SK-N-SH (cell line): ENCODE results near the gene DCAF8. TPM values are rescaled to one million over a fixed set of nuclear protein-coding genes. Genes with fewer than 3 reads are reported as not detected.

Source experiments
- CTCF ChIA-PET: fragments of 300-600, 350-600 bp; formaldehyde crosslinking; extraction: SDS; loops from one replicate; lab custom pipeline; 2021; lab: Yijun Ruan, JAX
- POLR2A ChIA-PET: fragments of 350-600 bp; sonication (Branson Sonifier 250); formaldehyde crosslinking; extraction: SDS; loops from one replicate; lab custom pipeline; 2020; ENCODE audit warnings: antibody characterized with exemption, inconsistent platforms; lab: Yijun Ruan, JAX
- DNase-seq: peaks from one replicate; pipeline ENCODE4 v3.0.0; 2012
- H2AFZ ChIP-seq: fragments of 200-600 bp; sonication (generic); 2 replicates; pipeline ENCODE4 v1.8.1; 2016; ENCODE audit warnings: antibody characterized with exemption, mild to moderate bottlenecking, low read depth
- H3F3A ChIP-seq: fragments of 200-600 bp; sonication (generic); replicated peaks from 2 replicates; pipeline ENCODE3; 2016; ENCODE audit warnings: antibody characterized with exemption, mild to moderate bottlenecking; ENCODE audit not compliant: insufficient read depth
- H3K27ac ChIP-seq, 2 experiments: fragments of 200-500 bp in 1 of 2; fragments of 200-600 bp in 1 of 2; sonication (Bioruptor generic) in 1 of 2; sonication (generic), shearing (Covaris generic) in 1 of 2; 2 replicates each; pipeline versions ENCODE4 v1.5.1 to v1.6.1; 2014 to 2016; ENCODE audit warnings: low read depth in 2 of 2, inconsistent platforms in 1 of 2, low read length in 1 of 2, mild to moderate bottlenecking in 1 of 2, mixed read lengths in 1 of 2
- H3K27me3 ChIP-seq: fragments of 200-600 bp; sonication (generic), shearing (Covaris generic); 2 replicates; pipeline ENCODE4 v1.6.1; 2016; ENCODE audit warnings: mixed run types; ENCODE audit not compliant: insufficient read depth
- H3K36me3 ChIP-seq, 2 experiments: fragments of 200-500 bp in 1 of 2; fragments of 200-600 bp in 1 of 2; sonication (Bioruptor generic) in 1 of 2; sonication (generic) in 1 of 2; replicated peaks in 1 of 2; 2 replicates each; pipeline versions ENCODE3 to v1.5.1; 2014 to 2016; ENCODE audit warnings: low read length in 1 of 2, mild to moderate bottlenecking in 1 of 2; ENCODE audit not compliant: insufficient read depth in 2 of 2, control insufficient read depth in 1 of 2
- H3K4me1 ChIP-seq, 2 experiments: fragments of 200-500 bp in 1 of 2; fragments of 200-600 bp in 1 of 2; sonication (Bioruptor generic) in 1 of 2; sonication (generic), shearing (Covaris generic) in 1 of 2; 2 replicates each; pipeline versions ENCODE4 v1.5.1 to v1.6.1; 2014 to 2016; ENCODE audit warnings: low read depth in 1 of 2, low read length in 1 of 2, mixed run types in 1 of 2; ENCODE audit not compliant: insufficient read depth in 2 of 2, control insufficient read depth in 1 of 2
- H3K4me2 ChIP-seq: fragments of 200-600 bp; sonication (generic), shearing (Covaris generic); 2 replicates; pipeline ENCODE4 v1.6.1; 2017; ENCODE audit warnings: mixed run types
- H3K4me3 ChIP-seq, 2 experiments: fragments of 200-500 bp in 1 of 2; fragments of 200-600 bp in 1 of 2; sonication (Bioruptor generic) in 1 of 2; sonication (generic), shearing (Covaris generic) in 1 of 2; 2 replicates each; pipeline versions ENCODE4 v1.5.1 to v1.8.1; 2014 to 2016; ENCODE audit warnings: low read depth in 2 of 2, inconsistent platforms in 1 of 2, low read length in 1 of 2, mild to moderate bottlenecking in 1 of 2, mixed read lengths in 1 of 2, moderate library complexity in 1 of 2
- H3K79me2 ChIP-seq: fragments of 200-600 bp; sonication (generic); 2 replicates; pipeline ENCODE4 v1.8.1; 2017; ENCODE audit warnings: mild to moderate bottlenecking; ENCODE audit not compliant: insufficient read depth
- H3K9ac ChIP-seq: fragments of 200-600 bp; sonication (generic); 2 replicates; pipeline ENCODE4 v1.6.1; 2017; ENCODE audit warnings: mixed run types
- H3K9me2 ChIP-seq: fragments of 200-600 bp; sonication (generic); 2 replicates; pipeline ENCODE4 v1.6.1; 2017; ENCODE audit warnings: mixed run types
- H3K9me3 ChIP-seq: fragments of 200-600 bp; sonication (generic); 2 replicates; pipeline ENCODE4 v1.6.1; 2017; ENCODE audit warnings: mixed run types, mild to moderate bottlenecking, moderate library complexity
- H4K20me1 ChIP-seq: fragments of 200-600 bp; sonication (generic); 2 replicates; pipeline ENCODE4 v1.6.1; 2017; ENCODE audit warnings: mild to moderate bottlenecking, mixed run types; ENCODE audit not compliant: insufficient read depth
- CHD2 ChIP-seq: fragments of 150-350 bp; IDR thresholded peaks from 2 replicates; pipeline ENCODE4 v1.6.1; 2018; ENCODE audit warnings: low read length; ENCODE audit not compliant: partially characterized antibody
- EP300 ChIP-seq, 2 experiments: IDR thresholded peaks; 2 replicates each; pipeline versions ENCODE4 v1.4.0 to v1.6.1; 2012; ENCODE audit warnings: borderline replicate concordance in 1 of 2, low read depth in 1 of 2, low read length in 1 of 2
- FOXM1 ChIP-seq: IDR thresholded peaks from 2 replicates; pipeline ENCODE4 v1.4.0; 2012; ENCODE audit warnings: low read depth, mild to moderate bottlenecking
- GABPA ChIP-seq: IDR thresholded peaks from 2 replicates; pipeline ENCODE4 v1.4.0; 2012; ENCODE audit warnings: low read depth, mild to moderate bottlenecking
- GATA2 ChIP-seq: sonication (generic); formaldehyde crosslinking; IDR thresholded peaks from 2 replicates; pipeline ENCODE4 v1.5.0; 2020; ENCODE audit warnings: mild to moderate bottlenecking, missing genetic modification reagents
- JUND ChIP-seq: IDR thresholded peaks from 2 replicates; pipeline ENCODE4 v1.4.0; 2012
- NFIC ChIP-seq: IDR thresholded peaks from 2 replicates; pipeline ENCODE4 v1.4.0; 2012; ENCODE audit warnings: borderline replicate concordance
- NRF1 ChIP-seq: IDR thresholded peaks from 2 replicates; pipeline ENCODE4 v1.6.1; 2012; ENCODE audit warnings: low read depth, mild to moderate bottlenecking, low read length
- RAD21 ChIP-seq: IDR thresholded peaks from 2 replicates; pipeline ENCODE4 v1.6.1; 2012; ENCODE audit warnings: mild to moderate bottlenecking, low read length
- RCOR1 ChIP-seq: fragments of 150-350 bp; IDR thresholded peaks from 2 replicates; pipeline ENCODE4 v1.6.1; 2017; ENCODE audit warnings: antibody characterized with exemption, low read length
- SMC3 ChIP-seq: IDR thresholded peaks from 2 replicates; pipeline ENCODE4 v1.6.1; 2012; ENCODE audit warnings: low read depth, low read length, improper control_type of control experiment
- WGBS: methylation state at CpG from one replicate; pipeline ENCODE4 v1.1.6; 2017; ENCODE audit warnings: low lambda C conversion rate; 5-methylcytosine and 5-hydroxymethylcytosine counted together
- polyA plus RNA-seq, 3 experiments: library from polyadenylated mRNA; depleted of rRNA; stranded (reverse); fragments of >200 nt; gene quantifications; 2 replicates each; pipeline ENCODE4 v1.2.3, GENCODE V29; 2012
- TF ChIP-seq, protein P1 (sequence below): fragments of 150-350 bp; IDR thresholded peaks from 2 replicates; pipeline ENCODE4 v1.6.1; 2017; ENCODE audit warnings: antibody characterized with exemption, low read length, low read depth, borderline replicate concordance
- TF ChIP-seq, protein P2 (sequence below): IDR thresholded peaks from 2 replicates; pipeline ENCODE4 v1.6.1; 2012; ENCODE audit warnings: mild to moderate bottlenecking, low read depth, low read length, moderate library complexity
- TF ChIP-seq, protein P3 (sequence below): IDR thresholded peaks from 2 replicates; pipeline ENCODE4 v1.4.0; 2012; ENCODE audit warnings: low read depth

DCAF8 gene
- polyA plus RNA-seq, 1 of the 3 experiments (the other 2 are of a cell fraction), result 108 TPM

DNA sequence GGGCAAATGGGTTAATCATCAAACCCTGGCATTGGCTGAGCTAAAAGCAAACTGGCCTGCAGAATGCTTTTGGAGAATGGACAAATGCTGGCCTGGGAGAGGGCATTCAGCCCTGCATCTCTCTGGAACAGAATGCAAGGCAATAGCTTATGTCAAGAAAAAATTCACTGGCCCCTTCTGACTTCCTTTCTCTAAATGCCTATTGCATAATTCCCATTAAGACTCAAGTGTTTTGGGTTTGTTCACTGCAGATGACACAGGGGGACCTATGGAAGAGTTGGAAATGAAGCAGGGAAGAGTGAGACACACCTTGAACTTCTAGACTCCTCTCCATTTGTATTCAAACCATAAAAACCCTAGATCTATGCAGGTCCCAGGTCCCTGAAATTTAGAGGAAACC, 41.3 kb downstream of the DCAF8 start:
- Histone ChIP-seq H3K9me2 (no peaks in the 10 kb centered on the region), H3K4me1 (peaks cover 11 to 18% of the 10 kb centered on the region in 2 experiments; a peak in 3 of 4 replicates), H4K20me1 (no peaks in the 10 kb centered on the region), H3K79me2 (no peaks in the 10 kb centered on the region), H3K4me3 (no peak overlapping the region), H3K4me2 (no peak overlapping the region), H3F3A (peaks cover 42% of the 10 kb centered on the region), H3K9ac (no peak overlapping the region), H3K27me3 (no peaks in the 10 kb centered on the region), H3K9me3 (no peaks in the 10 kb centered on the region), H3K36me3 (peaks cover 62 to 94% of the 10 kb centered on the region in 2 experiments), H3K27ac (no peak overlapping the region), H2AFZ (no peak overlapping the region)
- no peak for DNase-seq
- ChIA-PET CTCF (interaction anchor here (0.6 to 5.5 kb wide), 11 partner anchors 9 to 142 kb away, joined by 3 to 141 read pairs (median 38); partner anchors contain the start of genes CASQ1 and PEA15), POLR2A (no interaction called here)
- TF ChIP-seq EP300 (IDR thresholded peaks at IDR 0.05; ENCODE audit: borderline replicate concordance in 1 of 2, low read depth in 1 of 2, low read length in 1 of 2) (no peak), SMC3 (no peak), GABPA (no peak), GATA2 (CRISPR knock-in tag) (no peak), RCOR1 (no peak), FOXM1 (no peak), CHD2 (no peak), RAD21 (no peak)
- TF ChIP-seq, protein P1, sequence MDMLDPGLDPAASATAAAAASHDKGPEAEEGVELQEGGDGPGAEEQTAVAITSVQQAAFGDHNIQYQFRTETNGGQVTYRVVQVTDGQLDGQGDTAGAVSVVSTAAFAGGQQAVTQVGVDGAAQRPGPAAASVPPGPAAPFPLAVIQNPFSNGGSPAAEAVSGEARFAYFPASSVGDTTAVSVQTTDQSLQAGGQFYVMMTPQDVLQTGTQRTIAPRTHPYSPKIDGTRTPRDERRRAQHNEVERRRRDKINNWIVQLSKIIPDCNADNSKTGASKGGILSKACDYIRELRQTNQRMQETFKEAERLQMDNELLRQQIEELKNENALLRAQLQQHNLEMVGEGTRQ, result no peak
- TF ChIP-seq, protein P2, sequence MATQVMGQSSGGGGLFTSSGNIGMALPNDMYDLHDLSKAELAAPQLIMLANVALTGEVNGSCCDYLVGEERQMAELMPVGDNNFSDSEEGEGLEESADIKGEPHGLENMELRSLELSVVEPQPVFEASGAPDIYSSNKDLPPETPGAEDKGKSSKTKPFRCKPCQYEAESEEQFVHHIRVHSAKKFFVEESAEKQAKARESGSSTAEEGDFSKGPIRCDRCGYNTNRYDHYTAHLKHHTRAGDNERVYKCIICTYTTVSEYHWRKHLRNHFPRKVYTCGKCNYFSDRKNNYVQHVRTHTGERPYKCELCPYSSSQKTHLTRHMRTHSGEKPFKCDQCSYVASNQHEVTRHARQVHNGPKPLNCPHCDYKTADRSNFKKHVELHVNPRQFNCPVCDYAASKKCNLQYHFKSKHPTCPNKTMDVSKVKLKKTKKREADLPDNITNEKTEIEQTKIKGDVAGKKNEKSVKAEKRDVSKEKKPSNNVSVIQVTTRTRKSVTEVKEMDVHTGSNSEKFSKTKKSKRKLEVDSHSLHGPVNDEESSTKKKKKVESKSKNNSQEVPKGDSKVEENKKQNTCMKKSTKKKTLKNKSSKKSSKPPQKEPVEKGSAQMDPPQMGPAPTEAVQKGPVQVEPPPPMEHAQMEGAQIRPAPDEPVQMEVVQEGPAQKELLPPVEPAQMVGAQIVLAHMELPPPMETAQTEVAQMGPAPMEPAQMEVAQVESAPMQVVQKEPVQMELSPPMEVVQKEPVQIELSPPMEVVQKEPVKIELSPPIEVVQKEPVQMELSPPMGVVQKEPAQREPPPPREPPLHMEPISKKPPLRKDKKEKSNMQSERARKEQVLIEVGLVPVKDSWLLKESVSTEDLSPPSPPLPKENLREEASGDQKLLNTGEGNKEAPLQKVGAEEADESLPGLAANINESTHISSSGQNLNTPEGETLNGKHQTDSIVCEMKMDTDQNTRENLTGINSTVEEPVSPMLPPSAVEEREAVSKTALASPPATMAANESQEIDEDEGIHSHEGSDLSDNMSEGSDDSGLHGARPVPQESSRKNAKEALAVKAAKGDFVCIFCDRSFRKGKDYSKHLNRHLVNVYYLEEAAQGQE, result no peak
- TF ChIP-seq, protein P3, sequence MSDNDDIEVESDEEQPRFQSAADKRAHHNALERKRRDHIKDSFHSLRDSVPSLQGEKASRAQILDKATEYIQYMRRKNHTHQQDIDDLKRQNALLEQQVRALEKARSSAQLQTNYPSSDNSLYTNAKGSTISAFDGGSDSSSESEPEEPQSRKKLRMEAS, result no peak

DNA sequence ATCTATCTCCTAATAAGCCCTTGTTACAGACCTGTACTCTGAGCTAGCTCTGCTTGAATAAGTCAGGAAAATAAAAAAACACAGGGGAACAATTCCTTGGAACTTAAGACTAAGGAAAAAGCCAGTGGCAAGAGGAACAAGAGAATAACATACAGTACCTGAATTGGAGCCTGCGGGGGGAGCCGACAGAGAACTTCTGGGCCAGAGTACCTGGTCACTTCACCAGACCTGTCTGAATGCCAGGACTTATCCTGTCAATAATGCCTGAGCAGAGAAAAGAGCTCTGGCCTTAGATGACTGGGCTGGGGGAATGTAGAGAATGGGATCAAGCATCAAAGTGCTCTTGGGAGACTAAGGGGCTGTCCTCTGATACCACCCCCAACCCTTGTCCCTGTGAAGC, 42.0 kb downstream of the DCAF8 start:
- H3K4me2 ChIP-seq, result no peak overlapping the region
- no peak overlapping the region for H2AFZ ChIP-seq
- no peak for TF ChIP-seq NFIC
- TF ChIP-seq JUND, result no peak
- no peak for TF ChIP-seq NRF1
- TF ChIP-seq FOXM1, result no peak
- TF ChIP-seq CHD2, result no peak
- peak overlapping the region in 1 of 2 experiments; percentile 55; a peak in 2 of 4 replicates for H3K27ac ChIP-seq
- no peaks in the 10 kb centered on the region for H3K9me3 ChIP-seq
- peaks cover 44% of the 10 kb centered on the region for H3F3A ChIP-seq
- no peaks in the 10 kb centered on the region for H3K9me2 ChIP-seq
- CTCF ChIA-PET, result interaction anchor here (0.6 to 5.5 kb wide), 28 partner anchors 10 to 174 kb away, joined by 3 to 141 read pairs (median 12); partner anchors contain the start of genes CASQ1 and PEA15
- 97% methylated on average over 2 of the region's 2 CpGs for WGBS
- POLR2A ChIA-PET, result interaction anchor here (1.2 to 1.3 kb wide), 3 partner anchors 9 to 30 kb away, joined by 3 to 6 read pairs (median 3); partner anchors contain the start of gene CASQ1
- no peaks in the 10 kb centered on the region for H3K27me3 ChIP-seq
- DNase-seq, result no peak
- H3K79me2 ChIP-seq, result no peaks in the 10 kb centered on the region
- peaks cover 11 to 18% of the 10 kb centered on the region in 2 experiments; a peak in 3 of 4 replicates for H3K4me1 ChIP-seq
- no peak overlapping the region for H3K9ac ChIP-seq
- peaks cover 64 to 94% of the 10 kb centered on the region in 2 experiments for H3K36me3 ChIP-seq
- no peaks in the 10 kb centered on the region for H4K20me1 ChIP-seq
- H3K4me3 ChIP-seq, result no peak overlapping the region
